ENCODE data around the gene ARL2BP. TPM values are rescaled to one million over a fixed set of nuclear protein-coding genes. Genes with fewer than 3 reads are reported as not detected.

Gene ARL2BP
- total and polyA plus RNA-seq, 2 of the 13 experiments (the other 11 are each of a cell fraction or from before 2014, with no cell fraction given), result 64.3 to 67.6 TPM

DNA sequence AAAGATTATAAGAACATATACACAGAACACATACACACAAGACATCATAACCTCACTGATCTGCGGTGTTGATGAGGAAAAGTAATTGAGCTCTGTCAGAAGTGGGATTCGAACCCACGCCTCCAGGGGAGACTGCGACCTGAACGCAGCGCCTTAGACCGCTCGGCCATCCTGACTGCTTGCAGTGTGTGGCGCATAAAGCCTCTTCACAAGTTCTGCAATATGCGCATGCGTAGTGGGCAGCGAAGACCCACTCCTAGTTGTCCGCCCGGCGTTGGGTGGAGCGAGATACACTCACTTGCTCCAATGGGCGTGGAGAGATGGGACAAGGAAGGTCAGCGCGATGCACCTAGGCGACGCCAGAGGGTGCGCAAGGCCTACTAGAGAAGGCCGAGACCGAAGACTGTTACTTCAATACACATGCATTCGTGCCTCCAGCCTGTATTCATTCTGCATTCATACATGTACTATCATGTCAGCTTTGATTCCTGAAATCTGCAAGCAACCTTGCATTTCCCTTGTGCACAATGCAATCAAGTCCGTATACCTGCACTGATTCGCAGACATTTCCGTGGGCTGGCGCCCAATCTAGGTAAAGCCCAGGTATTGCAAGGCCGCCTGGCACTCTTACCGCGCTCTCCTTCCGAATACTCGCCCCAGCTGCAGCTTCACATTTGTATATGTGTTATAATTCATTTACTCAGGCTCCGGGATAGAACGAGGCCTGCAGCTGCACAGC, 55.5 kb downstream of the ARL2BP start (continued):
- TF ChIP-seq CSRNP2 (CRISPR knock-in tag; conservative IDR thresholded peaks at IDR 0.05; ENCODE audit: low read depth), result no peak
- peak; percentile 35; the same call in 1 of the 2 replicates for TF ChIP-seq JUN (CRISPR knock-in tag; IDR thresholded peaks at IDR 0.05)
- peak; percentile 94 for TF ChIP-seq ZXDC (CRISPR knock-in tag; IDR thresholded peaks at IDR 0.05)
- no peak for TF ChIP-seq YEATS4 (CRISPR knock-in tag; IDR thresholded peaks at IDR 0.05; ENCODE audit: borderline replicate concordance)
- TF ChIP-seq NR2C2 (CRISPR knock-in tag; IDR thresholded peaks at IDR 0.05; ENCODE audit: borderline replicate concordance), result peak; percentile 55; the same call in 1 of the 2 replicates
- peak; percentile 76 for TF ChIP-seq ZNF879 (CRISPR knock-in tag; IDR thresholded peaks at IDR 0.05)
- TF ChIP-seq, protein P1, sequence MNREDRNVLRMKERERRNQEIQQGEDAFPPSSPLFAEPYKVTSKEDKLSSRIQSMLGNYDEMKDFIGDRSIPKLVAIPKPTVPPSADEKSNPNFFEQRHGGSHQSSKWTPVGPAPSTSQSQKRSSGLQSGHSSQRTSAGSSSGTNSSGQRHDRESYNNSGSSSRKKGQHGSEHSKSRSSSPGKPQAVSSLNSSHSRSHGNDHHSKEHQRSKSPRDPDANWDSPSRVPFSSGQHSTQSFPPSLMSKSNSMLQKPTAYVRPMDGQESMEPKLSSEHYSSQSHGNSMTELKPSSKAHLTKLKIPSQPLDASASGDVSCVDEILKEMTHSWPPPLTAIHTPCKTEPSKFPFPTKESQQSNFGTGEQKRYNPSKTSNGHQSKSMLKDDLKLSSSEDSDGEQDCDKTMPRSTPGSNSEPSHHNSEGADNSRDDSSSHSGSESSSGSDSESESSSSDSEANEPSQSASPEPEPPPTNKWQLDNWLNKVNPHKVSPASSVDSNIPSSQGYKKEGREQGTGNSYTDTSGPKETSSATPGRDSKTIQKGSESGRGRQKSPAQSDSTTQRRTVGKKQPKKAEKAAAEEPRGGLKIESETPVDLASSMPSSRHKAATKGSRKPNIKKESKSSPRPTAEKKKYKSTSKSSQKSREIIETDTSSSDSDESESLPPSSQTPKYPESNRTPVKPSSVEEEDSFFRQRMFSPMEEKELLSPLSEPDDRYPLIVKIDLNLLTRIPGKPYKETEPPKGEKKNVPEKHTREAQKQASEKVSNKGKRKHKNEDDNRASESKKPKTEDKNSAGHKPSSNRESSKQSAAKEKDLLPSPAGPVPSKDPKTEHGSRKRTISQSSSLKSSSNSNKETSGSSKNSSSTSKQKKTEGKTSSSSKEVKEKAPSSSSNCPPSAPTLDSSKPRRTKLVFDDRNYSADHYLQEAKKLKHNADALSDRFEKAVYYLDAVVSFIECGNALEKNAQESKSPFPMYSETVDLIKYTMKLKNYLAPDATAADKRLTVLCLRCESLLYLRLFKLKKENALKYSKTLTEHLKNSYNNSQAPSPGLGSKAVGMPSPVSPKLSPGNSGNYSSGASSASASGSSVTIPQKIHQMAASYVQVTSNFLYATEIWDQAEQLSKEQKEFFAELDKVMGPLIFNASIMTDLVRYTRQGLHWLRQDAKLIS (CRISPR knock-in tag; IDR thresholded peaks at IDR 0.05), result peak; percentile 76; the same call in 1 of the 2 replicates
- peak; percentile 14; the same call in 1 of the 2 replicates for TF ChIP-seq BRCA1 (CRISPR knock-in tag; IDR thresholded peaks at IDR 0.05)
- no peak; the same call in 1 of the 2 replicates for TF ChIP-seq ZBTB43 (CRISPR knock-in tag; conservative IDR thresholded peaks at IDR 0.05)
- TF ChIP-seq, protein P2, sequence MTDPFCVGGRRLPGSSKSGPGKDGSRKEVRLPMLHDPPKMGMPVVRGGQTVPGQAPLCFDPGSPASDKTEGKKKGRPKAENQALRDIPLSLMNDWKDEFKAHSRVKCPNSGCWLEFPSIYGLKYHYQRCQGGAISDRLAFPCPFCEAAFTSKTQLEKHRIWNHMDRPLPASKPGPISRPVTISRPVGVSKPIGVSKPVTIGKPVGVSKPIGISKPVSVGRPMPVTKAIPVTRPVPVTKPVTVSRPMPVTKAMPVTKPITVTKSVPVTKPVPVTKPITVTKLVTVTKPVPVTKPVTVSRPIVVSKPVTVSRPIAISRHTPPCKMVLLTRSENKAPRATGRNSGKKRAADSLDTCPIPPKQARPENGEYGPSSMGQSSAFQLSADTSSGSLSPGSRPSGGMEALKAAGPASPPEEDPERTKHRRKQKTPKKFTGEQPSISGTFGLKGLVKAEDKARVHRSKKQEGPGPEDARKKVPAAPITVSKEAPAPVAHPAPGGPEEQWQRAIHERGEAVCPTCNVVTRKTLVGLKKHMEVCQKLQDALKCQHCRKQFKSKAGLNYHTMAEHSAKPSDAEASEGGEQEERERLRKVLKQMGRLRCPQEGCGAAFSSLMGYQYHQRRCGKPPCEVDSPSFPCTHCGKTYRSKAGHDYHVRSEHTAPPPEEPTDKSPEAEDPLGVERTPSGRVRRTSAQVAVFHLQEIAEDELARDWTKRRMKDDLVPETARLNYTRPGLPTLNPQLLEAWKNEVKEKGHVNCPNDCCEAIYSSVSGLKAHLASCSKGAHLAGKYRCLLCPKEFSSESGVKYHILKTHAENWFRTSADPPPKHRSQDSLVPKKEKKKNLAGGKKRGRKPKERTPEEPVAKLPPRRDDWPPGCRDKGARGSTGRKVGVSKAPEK (CRISPR knock-in tag; IDR thresholded peaks at IDR 0.05; ENCODE audit: borderline replicate concordance), result 0 out of 2 replicates have a peak, but pooled peaks have one; percentile 68
